22Rv1 (cell line): ENCODE measurements around the gene ECD.

Experiments used
- ZFX ChIP-seq: fragments of 450-650 bp; IDR thresholded peaks from 2 replicates; pipeline ENCODE4 v1.6.1; 2017; ENCODE audit warnings: antibody characterized with exemption, borderline replicate concordance
- TF ChIP-seq, protein P1 (sequence below): fragments of 450-650 bp; IDR thresholded peaks from 2 replicates; pipeline ENCODE4 v1.5.1; 2017; ENCODE audit warnings: mild to moderate bottlenecking

- TF ChIP-seq, protein P1, sequence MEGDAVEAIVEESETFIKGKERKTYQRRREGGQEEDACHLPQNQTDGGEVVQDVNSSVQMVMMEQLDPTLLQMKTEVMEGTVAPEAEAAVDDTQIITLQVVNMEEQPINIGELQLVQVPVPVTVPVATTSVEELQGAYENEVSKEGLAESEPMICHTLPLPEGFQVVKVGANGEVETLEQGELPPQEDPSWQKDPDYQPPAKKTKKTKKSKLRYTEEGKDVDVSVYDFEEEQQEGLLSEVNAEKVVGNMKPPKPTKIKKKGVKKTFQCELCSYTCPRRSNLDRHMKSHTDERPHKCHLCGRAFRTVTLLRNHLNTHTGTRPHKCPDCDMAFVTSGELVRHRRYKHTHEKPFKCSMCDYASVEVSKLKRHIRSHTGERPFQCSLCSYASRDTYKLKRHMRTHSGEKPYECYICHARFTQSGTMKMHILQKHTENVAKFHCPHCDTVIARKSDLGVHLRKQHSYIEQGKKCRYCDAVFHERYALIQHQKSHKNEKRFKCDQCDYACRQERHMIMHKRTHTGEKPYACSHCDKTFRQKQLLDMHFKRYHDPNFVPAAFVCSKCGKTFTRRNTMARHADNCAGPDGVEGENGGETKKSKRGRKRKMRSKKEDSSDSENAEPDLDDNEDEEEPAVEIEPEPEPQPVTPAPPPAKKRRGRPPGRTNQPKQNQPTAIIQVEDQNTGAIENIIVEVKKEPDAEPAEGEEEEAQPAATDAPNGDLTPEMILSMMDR = no peak
- TF ChIP-seq ZFX = no peak
Observed at GRCh38 chr10:73094986-73095480, 72.8 kb downstream of the ECD start.
